SIG-M5 (cell line): ENCODE results near the gene ZIC3.
"Not testable (repeated sequence)": the region's sequence is repeated elsewhere in the genome, so short reads cannot be mapped to it uniquely, and the experiment has no call there.

Experiments used
- DNase-seq: peaks from one replicate; lab custom pipeline; 2025; lab: John Stamatoyannopoulos, UW

The ZIC3 gene

DNA sequence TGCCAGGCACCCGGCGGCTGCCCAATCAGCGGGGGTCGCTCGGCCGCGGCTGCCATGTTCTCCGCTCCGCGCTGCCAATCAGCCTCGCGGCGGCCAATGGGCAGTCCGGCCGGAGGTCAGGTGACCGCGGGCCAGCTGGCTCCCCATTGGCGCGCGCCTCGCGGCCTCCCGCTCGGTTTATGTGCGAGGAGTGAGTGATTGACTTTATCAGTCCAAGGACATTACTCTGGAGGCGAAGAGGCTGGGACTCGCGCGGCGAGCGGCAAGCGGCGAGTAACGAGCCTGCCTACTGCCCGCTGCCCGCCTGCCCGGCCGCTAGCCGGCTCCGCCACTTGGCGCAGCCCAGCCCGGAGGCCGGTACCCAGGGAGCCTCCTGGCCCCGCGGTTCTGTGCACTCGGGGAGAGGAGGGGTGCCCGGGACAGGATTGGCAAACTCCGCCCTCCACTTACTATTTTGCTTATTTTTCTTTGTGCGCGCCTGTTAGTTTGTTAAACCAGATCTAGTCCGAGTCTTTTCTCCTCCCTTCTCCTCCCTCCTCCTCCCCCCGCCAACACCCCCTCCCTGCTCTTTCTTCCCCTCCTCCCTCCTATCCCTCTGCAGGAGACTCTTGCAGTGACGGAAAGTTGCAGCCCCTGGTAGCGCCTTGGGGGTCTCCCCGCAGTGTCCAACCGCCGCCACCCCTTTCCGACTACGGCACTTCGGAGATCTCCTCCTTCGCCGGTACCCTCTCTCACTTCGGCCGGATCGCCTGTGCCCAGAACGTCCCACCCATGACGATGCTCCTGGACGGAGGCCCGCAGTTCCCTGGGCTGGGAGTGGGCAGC, at the start of gene ZIC3:
Gene ZIC3, plus strand, starts transcription at position 207 of the 825 bp plus-strand sequence. Its CDS starts 565 bp downstream, at position 772.
- no peak for DNase-seq

- no peak for DNase-seq
These were observed 46.5 kb upstream of the ZIC3 start for GRCh38 chrX:137519459-137519858.

DNA sequence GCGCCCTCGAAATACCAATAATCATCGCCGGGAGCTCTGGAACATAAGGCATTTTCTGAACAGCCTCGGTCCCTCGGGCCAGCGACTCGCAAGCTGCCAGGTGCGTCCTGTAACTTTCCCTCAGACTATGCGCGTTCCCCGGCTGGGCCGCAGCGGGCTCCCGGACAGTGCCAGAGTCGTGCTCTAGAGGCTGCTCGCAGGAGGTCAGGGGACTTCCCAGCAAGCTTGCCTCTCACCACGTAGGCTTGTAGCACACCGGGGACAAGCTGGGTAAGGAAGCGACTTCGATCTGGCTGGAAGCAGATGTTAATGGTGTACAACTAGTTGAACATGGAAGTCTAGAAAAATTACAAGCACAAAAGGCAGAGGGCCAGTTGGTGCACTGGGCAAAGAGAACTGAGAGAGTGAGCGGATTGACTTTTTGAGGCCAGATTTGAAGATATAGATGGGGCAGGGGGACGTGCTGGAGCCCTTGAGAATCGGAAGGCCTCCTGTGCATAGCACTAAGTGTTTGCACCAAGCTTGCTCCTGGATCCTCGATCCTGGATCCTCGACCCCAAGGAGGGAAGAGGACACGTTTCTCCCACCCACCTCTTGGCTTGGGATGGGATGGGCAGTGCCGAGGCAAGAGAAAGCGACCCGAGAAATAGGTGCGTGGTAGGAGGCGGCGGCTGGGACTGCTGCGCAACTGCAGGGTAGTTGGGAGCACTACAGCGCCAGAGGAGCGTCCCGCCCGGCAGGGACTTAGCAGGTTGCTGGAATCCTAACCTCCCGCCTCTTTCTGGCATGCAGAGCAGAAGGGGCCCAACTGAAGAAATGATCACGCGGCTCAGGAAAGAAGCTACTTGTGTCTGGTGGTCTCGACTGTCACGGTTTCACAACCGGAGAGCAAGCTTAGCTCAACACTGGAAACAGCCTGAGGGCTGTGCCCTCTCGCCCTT, 19.9 kb upstream of the ZIC3 start:
- DNase-seq = no peak

- DNase-seq = no peak
These were observed 18.6 kb upstream of the ZIC3 start for GRCh38 chrX:137547291-137547690.

- DNase-seq = no peak
These were observed 17.7 kb upstream of the ZIC3 start for GRCh38 chrX:137548261-137548660.

GRCh38 chrX:137549073-137549472, 16.9 kb upstream of the ZIC3 start:
- no peak for DNase-seq

GRCh38 chrX:137549851-137550664, 15.9 kb upstream of the ZIC3 start:
- no peak for DNase-seq

GRCh38 chrX:137550665-137551261, 15.2 kb upstream of the ZIC3 start:
- no peak for DNase-seq

GRCh38 chrX:137552098-137552497, 13.8 kb upstream of the ZIC3 start:
- DNase-seq = not testable (repeated sequence)

GRCh38 chrX:137562096-137562495, 3.8 kb upstream of the ZIC3 start:
- DNase-seq = no peak

- no peak for DNase-seq
These were observed 2.0 kb upstream of the ZIC3 start for GRCh38 chrX:137563681-137564651.

DNA sequence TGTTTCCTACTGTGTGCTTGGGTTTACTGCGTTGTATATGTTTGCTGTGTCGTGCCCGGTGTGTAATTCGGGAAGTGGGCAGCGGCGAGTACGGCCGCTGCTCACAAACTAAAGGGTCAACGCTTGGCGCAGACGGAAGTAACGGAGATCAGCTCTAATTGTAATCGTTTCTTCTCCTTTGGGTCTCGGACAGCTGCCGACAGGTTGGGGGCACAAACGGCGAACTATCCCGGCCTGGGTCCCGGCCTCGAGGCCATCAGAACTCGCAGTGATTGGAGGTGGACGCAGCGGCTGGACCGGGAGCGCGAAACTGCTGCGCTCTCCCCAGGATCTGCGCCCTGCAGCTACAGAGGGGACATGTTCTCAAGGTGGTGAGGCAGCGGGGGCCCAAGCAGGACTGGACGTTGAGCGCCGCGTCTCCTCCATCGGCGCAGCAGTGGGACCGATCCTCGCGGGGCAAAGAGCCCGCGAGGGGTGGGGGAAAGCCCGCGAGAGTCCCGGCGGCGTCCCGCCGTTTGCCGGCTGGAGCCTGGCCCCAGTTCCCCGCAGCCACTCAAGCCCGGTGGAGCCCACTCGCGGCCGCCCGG, 516 bp upstream of the ZIC3 start:
- no peak for DNase-seq

DNA sequence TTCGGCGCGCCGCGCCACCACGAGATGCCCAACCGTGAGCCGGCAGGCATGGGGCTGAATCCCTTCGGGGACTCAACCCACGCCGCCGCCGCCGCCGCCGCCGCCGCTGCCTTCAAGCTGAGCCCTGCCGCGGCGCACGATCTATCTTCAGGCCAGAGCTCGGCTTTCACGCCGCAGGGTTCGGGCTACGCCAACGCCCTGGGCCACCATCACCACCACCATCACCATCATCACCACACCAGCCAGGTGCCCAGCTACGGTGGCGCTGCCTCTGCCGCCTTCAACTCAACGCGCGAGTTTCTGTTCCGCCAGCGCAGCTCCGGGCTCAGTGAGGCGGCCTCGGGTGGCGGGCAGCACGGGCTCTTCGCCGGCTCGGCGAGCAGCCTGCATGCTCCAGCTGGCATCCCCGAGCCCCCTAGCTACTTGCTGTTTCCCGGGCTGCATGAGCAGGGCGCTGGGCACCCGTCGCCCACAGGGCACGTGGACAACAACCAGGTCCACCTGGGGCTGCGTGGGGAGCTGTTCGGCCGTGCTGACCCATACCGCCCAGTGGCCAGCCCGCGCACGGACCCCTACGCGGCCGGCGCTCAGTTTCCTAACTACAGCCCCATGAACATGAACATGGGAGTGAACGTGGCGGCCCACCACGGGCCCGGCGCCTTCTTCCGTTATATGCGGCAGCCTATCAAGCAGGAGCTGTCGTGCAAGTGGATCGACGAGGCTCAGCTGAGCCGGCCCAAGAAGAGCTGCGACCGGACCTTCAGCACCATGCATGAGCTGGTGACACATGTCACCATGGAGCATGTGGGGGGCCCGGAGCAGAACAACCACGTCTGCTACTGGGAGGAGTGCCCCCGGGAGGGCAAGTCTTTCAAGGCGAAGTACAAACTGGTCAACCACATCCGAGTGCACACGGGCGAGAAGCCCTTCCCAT, 1.1 kb downstream of the ZIC3 start:
- DNase-seq = no peak

DNA sequence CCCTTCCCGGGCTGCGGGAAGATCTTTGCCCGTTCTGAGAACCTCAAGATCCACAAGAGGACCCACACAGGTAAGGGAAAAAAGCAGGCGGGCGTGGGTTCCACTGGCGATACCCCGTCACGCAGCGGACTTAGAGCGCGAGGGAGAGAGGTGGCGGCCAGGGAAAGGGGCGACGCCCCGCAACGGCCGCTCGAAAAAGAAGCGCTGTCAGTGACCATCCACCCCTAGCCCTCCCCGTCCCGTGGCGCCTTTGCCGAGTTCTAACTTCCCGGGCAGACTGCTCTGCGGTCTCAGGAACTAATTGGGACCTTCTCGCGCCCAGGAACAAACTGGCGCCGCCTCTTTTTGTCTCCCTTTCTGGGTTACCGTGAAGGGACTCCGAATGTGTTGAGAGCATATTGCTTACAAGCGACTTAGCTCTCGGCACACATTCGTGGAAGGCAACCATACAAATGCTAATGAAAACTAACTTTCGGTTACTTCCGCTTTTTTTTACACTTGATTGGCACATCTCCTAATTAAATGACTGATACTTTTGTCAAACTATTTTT, 1.8 kb downstream of the ZIC3 start:
- no peak for DNase-seq

DNA sequence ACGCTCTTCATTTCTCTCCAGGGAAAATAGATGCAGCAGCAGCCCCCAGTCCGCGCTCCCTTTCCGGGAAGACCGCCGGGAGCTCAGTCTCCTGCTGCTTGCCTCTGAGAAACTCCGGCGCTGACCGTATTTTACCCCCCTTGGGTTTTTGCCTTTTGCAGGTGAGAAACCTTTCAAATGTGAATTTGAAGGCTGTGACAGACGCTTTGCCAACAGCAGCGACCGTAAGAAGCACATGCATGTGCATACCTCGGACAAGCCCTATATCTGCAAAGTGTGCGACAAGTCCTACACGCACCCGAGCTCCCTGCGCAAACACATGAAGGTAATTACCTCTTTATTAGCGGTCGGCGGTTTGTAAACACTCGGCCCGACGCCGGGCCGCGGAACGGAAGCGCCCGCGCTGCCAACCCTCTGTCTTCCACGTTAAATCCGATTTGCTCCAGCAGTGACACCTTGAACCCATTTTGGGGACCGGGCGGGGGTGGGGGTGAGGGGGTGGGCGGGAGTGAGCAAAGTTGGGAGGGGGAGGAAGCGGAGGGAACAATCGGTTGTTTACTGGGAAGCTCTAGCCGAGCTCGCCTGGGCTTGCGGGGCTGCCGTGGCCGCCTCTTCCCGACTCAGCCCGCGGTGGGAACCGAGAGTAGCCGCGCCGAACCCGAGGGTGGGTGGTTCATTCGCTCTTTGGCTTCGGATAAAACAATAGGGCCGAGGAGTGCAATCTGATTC, 3.0 kb downstream of the ZIC3 start:
- DNase-seq = no peak

GRCh38 chrX:137569470-137569891, 3.6 kb downstream of the ZIC3 start:
- no peak for DNase-seq

DNA sequence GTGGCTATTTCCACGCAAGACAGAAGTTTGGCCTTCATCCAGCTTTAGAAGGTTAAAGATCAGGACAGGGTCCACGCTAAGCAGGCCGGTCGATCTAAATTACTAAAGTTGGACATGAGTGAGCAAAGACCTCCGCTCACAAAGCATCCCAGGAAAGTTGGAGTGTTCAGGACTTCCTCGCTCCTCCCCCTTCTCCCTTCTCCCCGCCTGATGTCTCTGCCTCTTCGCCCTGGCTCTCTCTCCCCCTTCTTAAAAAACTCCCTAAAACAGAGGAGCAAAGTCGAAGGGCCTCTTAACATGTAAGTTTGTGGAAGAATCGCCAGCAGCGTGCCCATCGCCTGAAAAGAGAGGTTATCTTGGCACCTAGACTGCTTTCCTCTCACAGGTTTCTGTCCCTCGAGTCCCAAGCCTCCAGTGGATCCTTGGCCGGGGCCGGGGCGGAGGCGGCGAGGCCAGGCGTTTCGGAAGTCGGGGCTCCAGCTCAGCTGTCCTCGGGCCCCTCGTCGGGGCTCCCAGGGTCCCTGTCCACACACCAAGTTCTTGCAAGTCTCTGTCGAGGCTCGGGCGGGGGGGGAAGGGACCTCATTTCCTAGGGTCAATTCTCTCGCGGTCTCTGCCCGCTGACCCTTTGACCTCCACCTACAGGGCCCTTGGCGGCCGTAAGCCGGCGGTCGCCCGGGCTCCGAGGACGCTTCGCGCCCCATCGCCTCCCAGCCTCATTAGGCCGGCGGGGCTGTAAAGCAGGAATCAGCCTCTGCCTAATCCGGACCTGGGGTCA, 7.6 kb downstream of the ZIC3 start:
- DNase-seq = no peak
